ENCODE results near the gene IER5L.
A peak's percentile ranks its signal among the peaks of the same experiment; 100 is the strongest.
"Not testable (repeated sequence)": the region's sequence is repeated elsewhere in the genome, so short reads cannot be mapped to it uniquely, and the experiment has no call there.

Gene IER5L

DNA sequence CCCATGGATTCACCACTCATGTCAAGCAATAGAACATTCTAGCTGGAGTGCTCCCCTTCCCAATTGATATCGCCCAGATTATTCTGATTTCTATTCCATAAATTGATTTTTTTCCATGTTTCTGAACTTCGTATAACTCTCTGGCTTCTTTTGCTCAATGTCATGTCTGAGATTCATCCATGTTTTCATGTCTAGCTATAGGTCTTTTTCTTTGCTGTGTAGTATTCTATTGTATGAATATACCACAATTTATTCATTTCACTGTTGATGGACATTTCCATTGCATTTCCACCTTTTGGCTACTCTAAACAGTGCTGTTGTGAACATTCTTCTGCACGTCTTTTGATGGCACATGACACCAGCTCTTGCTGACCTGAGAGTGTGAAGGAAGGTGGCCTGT, 47.3 kb downstream of the IER5L start:
- Histone ChIP-seq H3K27ac (no peak overlapping the region), H3K36me3 (ENCODE audit: insufficient read depth, low read length) (peaks cover 10% of the 10 kb centered on the region), H3K9ac (ENCODE audit: insufficient read length) (no peak overlapping the region), H3K4me3 (no peak overlapping the region), H3K9me3 (ENCODE audit: low read depth, low read length) (no peaks in the 10 kb centered on the region)
- TF ChIP-seq EZH2 (IDR thresholded peaks at IDR 0.05) (no peak), POLR2AphosphoS5 (IDR thresholded peaks at IDR 0.05; ENCODE audit: borderline replicate concordance, low read depth, low read length) (no peak), FOXP2 (optimal IDR thresholded peaks at IDR 0.05; ENCODE audit: control extremely low read depth, extremely low read length, insufficient read depth) (no peak)
- no peak for DNase-seq (ENCODE audit: low read depth, low spot score)

DNA sequence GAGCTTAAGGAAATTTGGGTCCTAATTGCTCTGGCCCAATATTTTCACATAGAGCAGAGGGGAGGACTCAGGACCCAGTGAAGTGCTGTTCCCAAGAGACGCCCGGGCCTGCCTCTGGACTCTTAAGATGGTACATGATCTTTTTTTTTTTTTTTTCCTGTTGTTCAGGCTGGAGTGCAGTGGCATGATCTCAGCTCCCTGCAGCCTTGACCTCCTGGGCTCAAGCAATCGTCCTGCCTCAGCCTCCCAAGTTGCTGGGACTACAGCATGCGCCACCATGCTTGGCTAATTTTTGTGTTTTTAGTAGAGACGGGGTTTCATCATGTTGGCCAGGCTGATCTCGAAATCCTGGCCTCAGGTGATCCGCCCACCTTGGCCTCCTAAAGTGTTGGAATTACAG, 47.8 kb downstream of the IER5L start:
- not testable (repeated sequence) for DNase-seq (ENCODE audit: low read depth, low spot score); H3K27ac ChIP-seq; H3K9me3 ChIP-seq (ENCODE audit: low read depth, low read length); H3K4me3 ChIP-seq; H3K9ac ChIP-seq (ENCODE audit: insufficient read length)
- peaks cover 13% of the 10 kb centered on the region for H3K36me3 ChIP-seq (ENCODE audit: insufficient read depth, low read length)

GRCh38 chr9:129128689-129129088, 49.4 kb downstream of the IER5L start:
- H3K9ac ChIP-seq (ENCODE audit: insufficient read length): no peak overlapping the region
- H3K36me3 ChIP-seq (ENCODE audit: insufficient read depth, low read length): peaks cover 18% of the 10 kb centered on the region
- H3K9me3 ChIP-seq (ENCODE audit: low read depth, low read length): no peaks in the 10 kb centered on the region
- DNase-seq (ENCODE audit: low read depth, low spot score): no peak
- H3K27ac ChIP-seq: no peak overlapping the region
- H3K4me3 ChIP-seq: no peak overlapping the region
- no peak for TF ChIP-seq POLR2AphosphoS5 (IDR thresholded peaks at IDR 0.05; ENCODE audit: borderline replicate concordance, low read depth, low read length)
- no peak for TF ChIP-seq FOXP2 (optimal IDR thresholded peaks at IDR 0.05; ENCODE audit: control extremely low read depth, extremely low read length, insufficient read depth)
- TF ChIP-seq EZH2 (IDR thresholded peaks at IDR 0.05): no peak

DNA sequence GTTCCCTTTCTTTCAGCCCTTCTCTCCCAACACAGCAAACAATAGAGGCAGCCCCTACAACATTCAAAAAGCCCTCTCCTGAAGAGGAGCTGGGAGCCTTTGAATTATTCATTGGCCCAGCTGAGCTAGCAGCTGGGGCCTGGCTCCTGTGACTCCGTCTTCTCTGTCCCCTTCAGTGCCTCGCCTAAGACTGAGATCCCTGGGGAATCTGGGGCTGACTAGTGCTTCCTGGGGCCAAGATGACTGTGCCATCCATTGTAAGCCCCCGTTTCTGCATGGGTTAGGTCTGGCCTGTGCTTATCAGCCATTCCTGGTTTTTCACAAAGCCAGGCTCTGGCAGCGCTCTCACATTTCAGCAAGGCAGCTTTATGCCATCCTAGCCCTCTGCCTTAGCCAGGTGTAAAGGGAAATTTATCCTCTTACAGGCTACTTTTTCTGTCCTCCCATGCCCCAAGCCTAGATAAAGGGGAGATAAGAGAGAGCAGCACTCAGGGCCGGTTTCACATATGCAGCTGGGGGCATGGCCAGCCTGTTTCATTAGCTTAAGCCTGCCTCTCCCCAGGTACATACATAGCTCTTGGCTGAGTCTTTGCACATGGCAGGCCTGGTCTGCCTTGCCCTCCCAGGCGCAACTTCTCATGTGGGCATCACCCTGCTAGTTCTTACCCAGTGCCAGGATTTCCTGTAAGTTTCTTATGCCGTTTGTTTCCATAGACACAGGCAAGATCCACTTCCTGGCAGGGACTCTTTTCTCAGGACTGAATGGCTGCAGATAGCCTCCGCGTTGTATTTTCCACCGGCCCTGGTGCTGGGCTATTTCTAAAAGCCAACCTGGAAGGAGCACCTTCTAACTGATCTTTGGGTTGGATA, 51.1 kb downstream of the IER5L start:
- Histone ChIP-seq H3K9me3 (ENCODE audit: low read depth, low read length) (no peaks in the 10 kb centered on the region), H3K36me3 (ENCODE audit: insufficient read depth, low read length) (peaks cover 24% of the 10 kb centered on the region), H3K4me3 (no peak overlapping the region), H3K27ac (peak overlapping the region; percentile 75), H3K9ac (ENCODE audit: insufficient read length) (peak overlapping the region; percentile 14)
- no peak for DNase-seq (ENCODE audit: low read depth, low spot score)
- TF ChIP-seq EZH2 (IDR thresholded peaks at IDR 0.05) (no peak), POLR2AphosphoS5 (IDR thresholded peaks at IDR 0.05; ENCODE audit: borderline replicate concordance, low read depth, low read length) (no peak)

Data from SK-N-MC (cell line).